KMS-11 (cell line): ENCODE data around the gene ACVR1.
A peak's percentile ranks its signal among the peaks of the same experiment; 100 is the strongest.

Source experiments
- H2AFZ ChIP-seq: fragments of 200-600 bp; sonication (generic); 2 replicates; pipeline ENCODE4 v1.6.1; 2016; ENCODE audit warnings: antibody characterized with exemption, mixed run types, low read depth
- H3K27ac ChIP-seq: fragments of 200-600 bp; sonication (generic); 2 replicates; pipeline ENCODE4 v1.6.1; 2016; ENCODE audit warnings: mild to moderate bottlenecking, mixed run types
- H3K27me3 ChIP-seq: fragments of 200-600 bp; sonication (generic); 2 replicates; pipeline ENCODE4 v1.6.1; 2017; ENCODE audit warnings: mild to moderate bottlenecking, low read depth, mixed run types, moderate library complexity; ENCODE audit not compliant: insufficient read depth
- H3K36me3 ChIP-seq: fragments of 200-600 bp; sonication (generic); 2 replicates; pipeline ENCODE4 v1.6.1; 2017; ENCODE audit warnings: mild to moderate bottlenecking, mixed run types; ENCODE audit not compliant: insufficient read depth
- H3K4me1 ChIP-seq: fragments of 200-600 bp; sonication (generic); 2 replicates; pipeline ENCODE4 v1.6.1; 2016; ENCODE audit warnings: mild to moderate bottlenecking, low read depth, mixed run types; ENCODE audit not compliant: poor library complexity, severe bottlenecking
- H3K4me2 ChIP-seq: fragments of 200-600 bp; sonication (generic); 2 replicates; pipeline ENCODE4 v1.7.0; 2016; ENCODE audit warnings: mild to moderate bottlenecking, mixed run types
- H3K4me3 ChIP-seq: fragments of 200-600 bp; sonication (generic); IDR thresholded peaks from 2 replicates; pipeline ENCODE4 v1.6.1; 2017; ENCODE audit warnings: low read depth, low read length, mixed read lengths; ENCODE audit not compliant: insufficient read depth
- H3K79me2 ChIP-seq: fragments of 200-600 bp; sonication (generic); 2 replicates; pipeline ENCODE4 v1.6.1; 2016; ENCODE audit warnings: low read depth, mixed run types; ENCODE audit not compliant: insufficient read depth
- H3K9ac ChIP-seq: fragments of 200-600 bp; sonication (generic); 2 replicates; pipeline ENCODE4 v1.6.1; 2016; ENCODE audit warnings: mild to moderate bottlenecking, mixed run types
- H4K20me1 ChIP-seq: fragments of 200-600 bp; sonication (generic); 2 replicates; pipeline ENCODE4 v1.6.1; 2016; ENCODE audit warnings: mild to moderate bottlenecking, mixed run types; ENCODE audit not compliant: insufficient read depth
- TF ChIP-seq, protein P1 (sequence below): fragments of 200-600 bp; sonication (generic); conservative IDR thresholded peaks from 2 replicates; pipeline ENCODE4 v1.6.1; 2017; ENCODE audit warnings: low read depth, mild to moderate bottlenecking, antibody characterized with exemption, low read length, moderate library complexity, mixed read lengths

Gene ACVR1

DNA sequence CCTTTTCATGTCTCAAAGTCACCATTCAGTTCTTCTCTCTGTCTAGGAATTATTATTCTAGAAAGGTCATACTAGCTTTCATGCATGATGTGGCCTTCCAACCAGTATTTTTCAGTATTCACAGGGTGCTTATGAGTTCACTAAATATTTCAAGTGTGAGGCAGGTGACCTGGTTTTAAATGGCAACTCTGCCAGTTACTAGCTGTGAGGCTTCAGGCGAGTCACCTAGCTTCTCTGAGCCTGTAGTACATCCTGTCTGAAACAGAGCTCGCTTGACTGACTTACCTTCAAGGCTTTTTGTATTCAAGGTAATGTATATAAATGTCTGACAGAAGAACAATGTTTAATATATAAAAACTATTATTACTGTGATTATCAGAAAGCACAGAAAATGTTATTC, 19.4 kb upstream of the ACVR1 start:
- H3K36me3 ChIP-seq = no peaks in the 10 kb centered on the region
- no peaks in the 10 kb centered on the region for H3K79me2 ChIP-seq
- no peak overlapping the region for H3K9ac ChIP-seq
- no peak overlapping the region for H3K4me2 ChIP-seq
- TF ChIP-seq, protein P1, sequence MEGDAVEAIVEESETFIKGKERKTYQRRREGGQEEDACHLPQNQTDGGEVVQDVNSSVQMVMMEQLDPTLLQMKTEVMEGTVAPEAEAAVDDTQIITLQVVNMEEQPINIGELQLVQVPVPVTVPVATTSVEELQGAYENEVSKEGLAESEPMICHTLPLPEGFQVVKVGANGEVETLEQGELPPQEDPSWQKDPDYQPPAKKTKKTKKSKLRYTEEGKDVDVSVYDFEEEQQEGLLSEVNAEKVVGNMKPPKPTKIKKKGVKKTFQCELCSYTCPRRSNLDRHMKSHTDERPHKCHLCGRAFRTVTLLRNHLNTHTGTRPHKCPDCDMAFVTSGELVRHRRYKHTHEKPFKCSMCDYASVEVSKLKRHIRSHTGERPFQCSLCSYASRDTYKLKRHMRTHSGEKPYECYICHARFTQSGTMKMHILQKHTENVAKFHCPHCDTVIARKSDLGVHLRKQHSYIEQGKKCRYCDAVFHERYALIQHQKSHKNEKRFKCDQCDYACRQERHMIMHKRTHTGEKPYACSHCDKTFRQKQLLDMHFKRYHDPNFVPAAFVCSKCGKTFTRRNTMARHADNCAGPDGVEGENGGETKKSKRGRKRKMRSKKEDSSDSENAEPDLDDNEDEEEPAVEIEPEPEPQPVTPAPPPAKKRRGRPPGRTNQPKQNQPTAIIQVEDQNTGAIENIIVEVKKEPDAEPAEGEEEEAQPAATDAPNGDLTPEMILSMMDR = no peak
- H2AFZ ChIP-seq = no peak overlapping the region
- H3K4me3 ChIP-seq = no peak overlapping the region
- H3K27me3 ChIP-seq = no peaks in the 10 kb centered on the region
- H4K20me1 ChIP-seq = no peaks in the 10 kb centered on the region
- no peak overlapping the region for H3K27ac ChIP-seq
- H3K4me1 ChIP-seq = peaks cover 97% of the 10 kb centered on the region

DNA sequence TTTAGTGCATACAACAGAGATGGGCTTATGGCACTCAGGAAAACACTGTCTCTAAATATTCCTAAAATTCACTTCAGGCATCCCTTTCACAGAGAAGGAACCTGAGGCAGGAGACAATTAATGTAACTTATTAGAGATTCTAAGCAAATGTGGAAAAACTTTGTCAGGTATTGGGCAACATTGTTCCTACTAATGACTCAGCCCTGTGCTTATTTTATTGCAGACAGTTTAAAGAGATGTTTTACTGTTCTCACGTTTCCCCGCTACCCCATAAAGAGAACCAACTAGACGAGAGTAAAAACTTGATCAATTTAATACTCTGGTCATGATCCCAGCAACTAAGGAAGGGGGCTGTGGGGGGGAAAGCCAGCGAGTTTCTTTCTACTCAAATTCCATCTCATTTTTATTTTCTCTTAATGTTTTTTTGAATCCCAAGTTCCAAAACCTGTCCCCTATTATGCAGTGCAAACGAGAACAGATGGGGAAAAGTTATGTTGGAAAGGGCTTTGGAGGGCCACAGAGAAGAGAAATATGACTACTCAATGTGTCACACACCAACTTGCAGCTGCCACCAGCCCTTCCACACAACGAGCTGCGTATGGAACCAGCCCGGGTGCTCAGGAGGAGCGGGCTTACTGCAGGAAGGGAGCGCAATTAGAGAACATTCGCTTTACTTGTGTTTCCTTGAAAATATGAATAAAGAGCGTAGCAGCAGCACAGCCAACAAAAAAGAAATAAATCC, 18.7 kb upstream of the ACVR1 start:
- H3K9ac ChIP-seq = no peak overlapping the region
- peak overlapping the region; percentile 68; the same call in 1 of the 2 replicates for H3K4me2 ChIP-seq
- H3K36me3 ChIP-seq = no peaks in the 10 kb centered on the region
- TF ChIP-seq, protein P1 = no peak
- no peak overlapping the region for H2AFZ ChIP-seq
- no peak overlapping the region for H3K4me3 ChIP-seq
- H3K4me1 ChIP-seq = peaks cover 96% of the 10 kb centered on the region
- H3K79me2 ChIP-seq = no peaks in the 10 kb centered on the region
- H3K27ac ChIP-seq = no peak overlapping the region
- no peaks in the 10 kb centered on the region for H4K20me1 ChIP-seq
- H3K27me3 ChIP-seq = no peaks in the 10 kb centered on the region

DNA sequence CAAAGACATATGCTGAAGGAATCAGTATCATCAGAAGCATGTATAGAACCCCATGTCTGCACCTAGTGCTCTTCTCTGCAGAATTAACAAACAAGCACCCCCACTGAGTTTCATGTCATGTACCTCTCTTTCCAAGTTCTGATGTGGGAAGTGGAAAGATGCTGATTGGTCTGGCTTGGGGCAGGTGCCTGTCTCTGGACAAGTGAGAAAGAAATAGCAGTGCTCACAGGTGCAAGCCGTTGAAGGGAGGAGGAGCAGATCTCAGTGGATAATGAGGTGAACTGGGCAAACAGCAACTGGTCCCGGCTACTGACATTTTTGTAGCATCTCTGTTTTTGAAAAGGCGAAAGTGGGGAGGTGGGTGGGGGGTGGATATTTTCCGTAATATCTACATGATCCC, 17.5 kb upstream of the ACVR1 start:
- H4K20me1 ChIP-seq = no peaks in the 10 kb centered on the region
- peak overlapping the region; percentile 33 for H3K4me3 ChIP-seq
- TF ChIP-seq, protein P1 = no peak
- peak overlapping the region; percentile 28; the same call in 1 of the 2 replicates for H3K27ac ChIP-seq
- H3K4me1 ChIP-seq = peaks cover 83% of the 10 kb centered on the region
- H3K4me2 ChIP-seq = peak overlapping the region; percentile 68
- H3K9ac ChIP-seq = no peak overlapping the region
- peak overlapping the region; percentile 46; the same call in 1 of the 2 replicates for H2AFZ ChIP-seq
- H3K36me3 ChIP-seq = no peaks in the 10 kb centered on the region
- no peaks in the 10 kb centered on the region for H3K27me3 ChIP-seq
- H3K79me2 ChIP-seq = no peaks in the 10 kb centered on the region

DNA sequence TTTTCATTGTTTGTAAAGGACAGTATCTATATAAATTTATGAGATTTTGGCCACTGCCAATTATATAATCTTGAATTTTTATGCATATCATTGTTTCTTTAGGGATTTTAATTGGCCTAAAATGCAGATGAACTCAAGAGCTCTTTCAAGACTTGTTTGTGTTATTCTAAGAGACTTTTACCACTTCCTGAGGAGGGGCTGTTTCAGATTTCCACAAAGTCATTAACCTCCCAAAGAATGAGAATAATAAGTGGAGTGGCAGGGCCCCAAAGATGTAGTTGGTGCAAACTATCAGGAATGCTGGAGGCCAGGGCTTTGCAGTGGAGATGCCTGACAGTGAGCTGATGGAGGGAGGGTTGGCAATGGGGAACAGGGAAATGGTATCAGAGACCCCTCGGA, 15.5 kb upstream of the ACVR1 start:
- H3K27me3 ChIP-seq = no peaks in the 10 kb centered on the region
- no peaks in the 10 kb centered on the region for H3K36me3 ChIP-seq
- peak overlapping the region; percentile 1; the same call in 1 of the 2 replicates for H3K4me2 ChIP-seq
- no peaks in the 10 kb centered on the region for H4K20me1 ChIP-seq
- TF ChIP-seq, protein P1 = no peak
- no peak overlapping the region for H3K9ac ChIP-seq
- no peak overlapping the region for H2AFZ ChIP-seq
- H3K27ac ChIP-seq = no peak overlapping the region
- H3K79me2 ChIP-seq = no peaks in the 10 kb centered on the region
- H3K4me1 ChIP-seq = peaks cover 64% of the 10 kb centered on the region
- H3K4me3 ChIP-seq = no peak overlapping the region
